Pulmonary artery endothelial cell (primary cell): ENCODE measurements around the gene ITGA1. TPM values are rescaled to one million over a fixed set of nuclear protein-coding genes. Genes with fewer than 3 reads are reported as not detected.
A peak's percentile ranks its signal among the peaks of the same experiment; 100 is the strongest.
"Not testable (repeated sequence)": the region's sequence is repeated elsewhere in the genome, so short reads cannot be mapped to it uniquely, and the experiment has no call there.

Experiments
- DNase-seq: peaks from one replicate; pipeline ENCODE4 v3.0.0-alpha.2; 2011; ENCODE audit warnings: low read depth, low spot score
- total RNA-seq: library from RNA; depleted of rRNA; stranded (reverse); fragments of >200 nt; gene quantifications from 2 replicates; pipeline ENCODE4 v1.2.3, GENCODE V29; 2014

ITGA1 gene
- total RNA-seq, 1 donor from 2014 or later, result 2.2 TPM

GRCh38 chr5:52948418-52949076 is 160.8 kb downstream of the ITGA1 start:
- peak; percentile 72 for DNase-seq

GRCh38 chr5:52950686-52951085 is 163.0 kb downstream of the ITGA1 start:
- no peak for DNase-seq

- no peak for DNase-seq
These were observed 164.8 kb downstream of the ITGA1 start for GRCh38 chr5:52952483-52952882.

- no peak for DNase-seq
These were observed 168.3 kb downstream of the ITGA1 start for GRCh38 chr5:52956014-52956413.

- no peak for DNase-seq
These were observed 169.4 kb downstream of the ITGA1 start for GRCh38 chr5:52956915-52957747.

- DNase-seq, result no peak
These were observed 173.6 kb downstream of the ITGA1 start for GRCh38 chr5:52961274-52961681.

- DNase-seq, result no peak
These were observed 175.9 kb downstream of the ITGA1 start for GRCh38 chr5:52963636-52964035.

GRCh38 chr5:52964138-52964537 is 176.4 kb downstream of the ITGA1 start:
- no peak for DNase-seq

GRCh38 chr5:52976157-52976556 is 188.4 kb downstream of the ITGA1 start:
- DNase-seq, result not testable (repeated sequence)

- no peak for DNase-seq
These were observed 189.7 kb downstream of the ITGA1 start for GRCh38 chr5:52977264-52977897.

- DNase-seq, result no peak
These were observed 193.8 kb downstream of the ITGA1 start for GRCh38 chr5:52981507-52981906.

GRCh38 chr5:52983731-52984636 is 196.3 kb downstream of the ITGA1 start:
- DNase-seq, result peak; percentile 53

GRCh38 chr5:52985306-52985705 is 197.6 kb downstream of the ITGA1 start:
- DNase-seq, result no peak

GRCh38 chr5:52987711-52988331 is 200.1 kb downstream of the ITGA1 start:
- DNase-seq, result peak; percentile 50

- no peak for DNase-seq
These were observed 200.8 kb downstream of the ITGA1 start for GRCh38 chr5:52988335-52989024.

- no peak for DNase-seq
These were observed 201.5 kb downstream of the ITGA1 start, which contains the start of gene ITGA2 for GRCh38 chr5:52989025-52989780. Gene ITGA2, plus strand, starts transcription at chr5:52989352. Its CDS starts 117 bp downstream, at chr5:52989469.

GRCh38 chr5:52989781-52990527 is 202.2 kb downstream of the ITGA1 start:
- peak; percentile 36 for DNase-seq

GRCh38 chr5:52990528-52990925 is 202.8 kb downstream of the ITGA1 start:
- DNase-seq, result no peak

- no peak for DNase-seq
These were observed 205.7 kb downstream of the ITGA1 start for GRCh38 chr5:52993367-52993766.
